K562 (cell line): ENCODE data around the gene ENTPD3. TPM values are rescaled to one million over a fixed set of nuclear protein-coding genes. Genes with fewer than 3 reads are reported as not detected.

Experiments
- ARID4B ChIP-seq: sonication (generic); formaldehyde crosslinking; IDR thresholded peaks from 2 replicates; pipeline ENCODE4 v1.8.0; 2022; ENCODE audit warnings: mild to moderate bottlenecking, missing genetic modification reagents
- CBFA2T2 ChIP-seq: fragments of 450-650 bp; conservative IDR thresholded peaks from 2 replicates; pipeline ENCODE4 v1.6.1; 2017; ENCODE audit warnings: mild to moderate bottlenecking
- FOXK1 ChIP-seq: sonication (generic); formaldehyde crosslinking; IDR thresholded peaks from 2 replicates; pipeline ENCODE4 v1.8.0; 2022; ENCODE audit warnings: missing genetic modification reagents, mild to moderate bottlenecking, borderline replicate concordance
- IRF2 ChIP-seq: sonication (generic); formaldehyde crosslinking; IDR thresholded peaks from 2 replicates; pipeline ENCODE4 v1.8.1; 2022; ENCODE audit warnings: mild to moderate bottlenecking, missing genetic modification reagents
- MAFK ChIP-seq: IDR thresholded peaks from 2 replicates; pipeline ENCODE4 v1.6.1; 2011; ENCODE audit warnings: low read length, improper control_type of control experiment
- MCM7 ChIP-seq, 2 experiments: fragments of 450-650 bp; IDR thresholded peaks; 2 replicates each; pipeline ENCODE4 v1.6.1; 2016 to 2018
- MLLT1 ChIP-seq, 2 experiments: fragments of 450-650 bp; IDR thresholded peaks; 2 replicates each; pipeline ENCODE4 v1.6.1; 2016
- NR0B1 ChIP-seq: fragments of 450-650 bp; IDR thresholded peaks from one replicate; pipeline ENCODE4 v1.6.1; 2018; ENCODE audit warnings: mild to moderate bottlenecking, moderate library complexity; ENCODE audit not compliant: partially characterized antibody
- NR1H2 ChIP-seq: sonication (generic); formaldehyde crosslinking; IDR thresholded peaks from 2 replicates; pipeline ENCODE4 v1.4.0; 2020; ENCODE audit warnings: mild to moderate bottlenecking, missing genetic modification reagents
- SMAD3 ChIP-seq: fragments of 450-650 bp; formaldehyde crosslinking; conservative IDR thresholded peaks from 2 replicates; pipeline ENCODE4 v1.4.0; 2020; ENCODE audit warnings: mild to moderate bottlenecking
- SRSF3 ChIP-seq: fragments of 200-400 bp; formaldehyde crosslinking; IDR thresholded peaks from 2 replicates; pipeline ENCODE4 v1.6.1; 2016; ENCODE audit warnings: mild to moderate bottlenecking, low read length, moderate library complexity; ENCODE audit not compliant: insufficient read depth
- TCF3 ChIP-seq: sonication (generic); formaldehyde crosslinking; IDR thresholded peaks from 2 replicates; pipeline ENCODE4 v1.4.0; 2020; ENCODE audit warnings: mild to moderate bottlenecking, missing genetic modification reagents
- THRAP3 ChIP-seq: fragments of 450-650 bp; IDR thresholded peaks from 2 replicates; pipeline ENCODE4 v1.6.1; 2016; ENCODE audit warnings: mild to moderate bottlenecking, inconsistent platforms, borderline replicate concordance
- TSC22D4 ChIP-seq: fragments of 450-650 bp; IDR thresholded peaks from 2 replicates; pipeline ENCODE4 v1.6.1; 2016; ENCODE audit warnings: missing genetic modification characterization, missing biosample characterization, control low read depth
- ZNF280B ChIP-seq: fragments of 250-450 bp; sonication (Bioruptor Pico); IDR thresholded peaks from 2 replicates; pipeline ENCODE4 v1.5.1; 2021; ENCODE audit warnings: mild to moderate bottlenecking
- ZNF512 ChIP-seq: IDR thresholded peaks from 2 replicates; pipeline ENCODE4 v1.6.1; 2016; ENCODE audit warnings: missing genetic modification characterization, missing compliant biosample characterization
- polyA plus RNA-seq, 8 experiments: library from polyadenylated mRNA; depleted of rRNA in 4 of 8; stranded (reverse) in 5 of 8; unstranded in 3 of 8; fragments of >200 nt; fragmentation: Nextera tagmentation in 2 of 8; fragmentation: Illumina TruSeq in 1 of 8; extraction: Ambion mirVana in 2 of 8; extraction: Trizol in 1 of 8; gene quantifications; 2 replicates each; pipeline versions ENCODE4 v1.2.1 to v1.2.3, GENCODE V29; 2011 to 2014; ENCODE audit warnings: inconsistent platforms in 1 of 8, missing spikeins in 1 of 8
- total RNA-seq, 7 experiments: library from RNA; depleted of rRNA in 6 of 7; stranded (reverse); fragments of >200 nt in 6 of 7; fragmentation: Illumina TruSeq in 2 of 7; extraction: Trizol in 2 of 7; gene quantifications; 2 replicates each; pipeline versions ENCODE4 v1.2.1 to v1.2.3, GENCODE V29; 2011 to 2021; ENCODE audit warnings: low replicate concordance in 1 of 7

Gene ENTPD3
- total and polyA plus RNA-seq, 9 of the 15 experiments (the other 6 are each of a cell fraction or from before 2014, with no cell fraction given), result 0.23 to 2.1 (median 0.58) TPM

- TF ChIP-seq THRAP3 (no peak), TSC22D4 (tag) (no peak), FOXK1 (CRISPR knock-in tag) (peak; percentile 83; the same call in 1 of the 2 replicates), NR0B1 (no peak), TCF3 (CRISPR knock-in tag) (0 out of 2 replicates have a peak, but pooled peaks have one; percentile 33), MAFK (no peak), MCM7 (IDR thresholded peaks at IDR 0.05) (no peak), CBFA2T2 (no peak), ZNF280B (CRISPR knock-in tag) (no peak), IRF2 (CRISPR knock-in tag) (no peak), NR1H2 (CRISPR knock-in tag) (no peak), ZNF512 (no peak), SRSF3 (no peak), SMAD3 (CRISPR knock-in tag) (peak; percentile 81; the same call in 1 of the 2 replicates), ARID4B (CRISPR knock-in tag) (no peak; the same call in none of the 2 replicates), MLLT1 (IDR thresholded peaks at IDR 0.05) (peak; percentile 28 to 83; a peak in 2 of 4 replicates)
Observed at GRCh38 chr3:40452876-40453730, 66.1 kb downstream of the ENTPD3 start (continued).
